Peyer's patch (tissue), 4 donors: ENCODE data around the gene TUBGCP3. TPM values are rescaled to one million over a fixed set of nuclear protein-coding genes. Genes with fewer than 3 reads are reported as not detected.

Source experiments
- DNase-seq, 3 donors: peaks; one replicate each; pipeline ENCODE4 v3.0.0-alpha.2; 2017 to 2019
- H3K27ac ChIP-seq, 4 donors: fragments of 200-600 bp; sonication (generic); one replicate each; pipeline ENCODE4 v1.5.1; 2016 to 2019
- H3K27me3 ChIP-seq, 2 donors: fragments of 200-600 bp; sonication (generic); one replicate each; pipeline ENCODE4 v1.5.1; 2019
- H3K36me3 ChIP-seq, 3 donors: fragments of 200-600 bp; sonication (generic); one replicate each; pipeline ENCODE4 v1.5.1; 2016 to 2019
- H3K4me1 ChIP-seq, 4 donors: fragments of 200-600 bp; sonication (generic); one replicate each; pipeline ENCODE4 v1.5.1; 2016 to 2019
- H3K4me3 ChIP-seq, 4 donors: fragments of 200-600 bp; sonication (generic); 1 replicate in 3 of 4; 2 replicates in 1 of 4; pipeline ENCODE4 v1.5.1; 2016 to 2019; ENCODE audit warnings: mild to moderate bottlenecking in 1 of 4
- H3K9me3 ChIP-seq, 4 donors: fragments of 200-600 bp; sonication (generic); one replicate each; pipeline ENCODE4 v1.5.1; 2016 to 2019; ENCODE audit warnings: mild to moderate bottlenecking in 1 of 4
- POLR2A ChIP-seq, 2 donors: fragments of 450-650 bp; IDR thresholded peaks; one replicate each; pipeline ENCODE4 v1.5.1; 2017; ENCODE audit warnings: antibody characterized with exemption in 2 of 2, mild to moderate bottlenecking in 2 of 2, moderate library complexity in 2 of 2
- total RNA-seq, 4 donors: library from RNA; depleted of rRNA; stranded (reverse); fragments of >200 nt; gene quantifications; one replicate each; pipeline ENCODE4 v1.1.0, GENCODE V29; 2016
- TF ChIP-seq, protein P1 (sequence below), 6 experiments: fragments of 450-650 bp in 4 of 6; fragments of 200-600 bp in 2 of 6; sonication (generic) in 1 of 6; IDR thresholded peaks; one replicate each; pipeline ENCODE4 v1.5.1; 2017 to 2019; ENCODE audit warnings: antibody characterized with exemption in 6 of 6, mild to moderate bottlenecking in 3 of 6, moderate library complexity in 1 of 6

TUBGCP3 gene
- total RNA-seq, 4 donors from 2014 or later = 32.2 to 75.9 (median 43.6) TPM

DNA sequence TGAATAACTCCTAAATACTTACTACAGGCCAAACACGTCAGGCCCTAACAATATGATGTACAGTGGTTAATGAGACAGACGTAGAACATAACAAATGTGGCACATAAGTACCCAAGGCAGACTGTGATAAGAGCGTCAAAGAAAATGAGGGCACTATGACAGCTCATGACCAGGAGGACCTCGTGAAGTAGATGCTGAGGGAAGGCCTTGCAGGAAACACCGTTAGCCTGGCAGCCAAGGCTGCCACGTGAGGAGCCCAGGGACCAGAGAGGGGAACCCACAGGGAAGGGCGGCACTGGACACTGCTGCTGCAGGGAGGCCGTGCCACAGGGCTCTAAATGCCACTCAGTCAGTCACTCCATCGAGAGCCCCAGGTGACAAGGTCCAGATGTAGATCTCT lies 5.7 kb downstream of the TUBGCP3 start:
- peaks cover 0 to 16% (median 0%) of the 10 kb centered on the region in 4 donors for H3K4me1 ChIP-seq
- H3K36me3 ChIP-seq = no peaks in the 10 kb centered on the region
- no peaks in the 10 kb centered on the region for H3K27me3 ChIP-seq

GRCh38 chr13:112580912-112581311 lies 7.0 kb downstream of the TUBGCP3 start:
- no peaks in the 10 kb centered on the region for H3K9me3 ChIP-seq
- no peaks in the 10 kb centered on the region for H3K27me3 ChIP-seq
- no peak overlapping the region for H3K4me3 ChIP-seq
- H3K4me1 ChIP-seq = peaks cover 0 to 11% (median 0%) of the 10 kb centered on the region in 4 donors
- DNase-seq = no peak
- TF ChIP-seq, protein P1, sequence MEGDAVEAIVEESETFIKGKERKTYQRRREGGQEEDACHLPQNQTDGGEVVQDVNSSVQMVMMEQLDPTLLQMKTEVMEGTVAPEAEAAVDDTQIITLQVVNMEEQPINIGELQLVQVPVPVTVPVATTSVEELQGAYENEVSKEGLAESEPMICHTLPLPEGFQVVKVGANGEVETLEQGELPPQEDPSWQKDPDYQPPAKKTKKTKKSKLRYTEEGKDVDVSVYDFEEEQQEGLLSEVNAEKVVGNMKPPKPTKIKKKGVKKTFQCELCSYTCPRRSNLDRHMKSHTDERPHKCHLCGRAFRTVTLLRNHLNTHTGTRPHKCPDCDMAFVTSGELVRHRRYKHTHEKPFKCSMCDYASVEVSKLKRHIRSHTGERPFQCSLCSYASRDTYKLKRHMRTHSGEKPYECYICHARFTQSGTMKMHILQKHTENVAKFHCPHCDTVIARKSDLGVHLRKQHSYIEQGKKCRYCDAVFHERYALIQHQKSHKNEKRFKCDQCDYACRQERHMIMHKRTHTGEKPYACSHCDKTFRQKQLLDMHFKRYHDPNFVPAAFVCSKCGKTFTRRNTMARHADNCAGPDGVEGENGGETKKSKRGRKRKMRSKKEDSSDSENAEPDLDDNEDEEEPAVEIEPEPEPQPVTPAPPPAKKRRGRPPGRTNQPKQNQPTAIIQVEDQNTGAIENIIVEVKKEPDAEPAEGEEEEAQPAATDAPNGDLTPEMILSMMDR (IDR thresholded peaks at IDR 0.05) = no peak
- TF ChIP-seq POLR2A (IDR thresholded peaks at IDR 0.05) = no peak
- H3K36me3 ChIP-seq = no peaks in the 10 kb centered on the region
- H3K27ac ChIP-seq = no peak overlapping the region

More for the DNA sequence above, 5.7 kb downstream of the TUBGCP3 start:
- H3K9me3 ChIP-seq = no peaks in the 10 kb centered on the region
- no peak overlapping the region for H3K27ac ChIP-seq
- TF ChIP-seq POLR2A (IDR thresholded peaks at IDR 0.05) = no peak
- TF ChIP-seq, protein P1 (IDR thresholded peaks at IDR 0.05) = no peak
- H3K4me3 ChIP-seq = no peak overlapping the region
- no peak for DNase-seq

- no peak for TF ChIP-seq POLR2A (IDR thresholded peaks at IDR 0.05)
- TF ChIP-seq, protein P1 (IDR thresholded peaks at IDR 0.05) = no peak
- Histone ChIP-seq H3K27me3 (no peaks in the 10 kb centered on the region), H3K9me3 (no peaks in the 10 kb centered on the region), H3K27ac (no peak overlapping the region), H3K4me3 (no peak overlapping the region), H3K4me1 (peaks cover 0 to 10% (median 2%) of the 10 kb centered on the region in 4 donors), H3K36me3 (no peaks in the 10 kb centered on the region)
- DNase-seq = no peak
Observed at GRCh38 chr13:112580211-112580610, 7.7 kb downstream of the TUBGCP3 start.

GRCh38 chr13:112579310-112579843 lies 8.6 kb downstream of the TUBGCP3 start:
- H3K9me3 ChIP-seq = no peaks in the 10 kb centered on the region
- no peak overlapping the region for H3K27ac ChIP-seq
- H3K4me3 ChIP-seq = no peak overlapping the region
- DNase-seq = no peak
- H3K4me1 ChIP-seq = peaks cover 0 to 17% (median 2%) of the 10 kb centered on the region in 4 donors
- TF ChIP-seq, protein P1 (IDR thresholded peaks at IDR 0.05) = no peak
- no peak for TF ChIP-seq POLR2A (IDR thresholded peaks at IDR 0.05)
- H3K36me3 ChIP-seq = no peaks in the 10 kb centered on the region
- no peaks in the 10 kb centered on the region for H3K27me3 ChIP-seq

GRCh38 chr13:112576768-112577167 lies 11.2 kb downstream of the TUBGCP3 start:
- Histone ChIP-seq H3K27ac (no peak overlapping the region), H3K27me3 (no peaks in the 10 kb centered on the region), H3K9me3 (no peaks in the 10 kb centered on the region), H3K36me3 (no peaks in the 10 kb centered on the region), H3K4me1 (peaks cover 0 to 23% (median 2%) of the 10 kb centered on the region in 4 donors), H3K4me3 (no peak overlapping the region)
- DNase-seq = no peak
- TF ChIP-seq, protein P1 (IDR thresholded peaks at IDR 0.05) = no peak
- TF ChIP-seq POLR2A (IDR thresholded peaks at IDR 0.05) = no peak
